Fibroblast of upper back skin (primary cell): ENCODE results near the gene UBA1.

Source experiments
- DNase-seq: peaks from one replicate; pipeline ENCODE4 v3.0.0-alpha.2; 2013

The UBA1 gene

DNA sequence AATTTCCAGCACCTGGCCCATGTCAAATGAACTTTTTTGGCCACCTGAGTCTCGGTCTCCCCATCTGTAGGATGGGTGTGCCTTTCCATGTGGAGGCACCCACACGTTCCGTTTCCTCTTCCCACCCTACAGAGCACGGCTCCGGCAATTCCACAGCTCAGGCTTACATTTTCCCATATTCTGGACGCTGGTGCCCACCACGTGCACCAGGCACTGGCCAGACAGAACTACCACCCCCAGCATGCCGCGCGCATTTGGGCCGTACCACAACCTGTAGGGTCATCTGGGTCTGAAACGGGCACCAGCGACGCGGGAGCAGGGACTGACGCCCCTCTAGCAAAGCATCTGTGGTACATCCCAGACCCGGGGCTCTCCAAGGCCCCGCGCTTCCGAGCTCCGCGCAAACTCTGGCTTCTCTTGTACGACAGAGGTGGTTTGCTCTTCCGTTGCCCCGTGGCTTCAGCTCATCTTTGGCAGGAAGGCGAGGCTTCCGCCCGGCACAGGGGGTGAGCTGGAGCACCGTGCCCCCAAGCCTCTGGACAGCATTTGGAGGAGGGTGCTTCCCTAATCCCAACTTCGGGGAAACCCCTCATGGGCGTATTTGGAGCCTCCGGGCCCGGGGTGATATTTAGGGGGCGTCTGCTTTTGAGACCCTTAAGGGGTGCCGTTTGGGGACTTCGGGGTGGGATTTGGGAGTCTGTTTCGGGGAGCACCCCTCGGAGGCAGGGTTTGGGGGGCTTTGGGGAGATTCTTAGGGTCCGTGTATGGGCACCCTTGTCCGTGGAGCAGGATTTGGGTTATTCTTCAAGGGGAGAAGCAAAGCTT is 3.0 kb upstream of the UBA1 start:
- peak; percentile 91 for DNase-seq

DNA sequence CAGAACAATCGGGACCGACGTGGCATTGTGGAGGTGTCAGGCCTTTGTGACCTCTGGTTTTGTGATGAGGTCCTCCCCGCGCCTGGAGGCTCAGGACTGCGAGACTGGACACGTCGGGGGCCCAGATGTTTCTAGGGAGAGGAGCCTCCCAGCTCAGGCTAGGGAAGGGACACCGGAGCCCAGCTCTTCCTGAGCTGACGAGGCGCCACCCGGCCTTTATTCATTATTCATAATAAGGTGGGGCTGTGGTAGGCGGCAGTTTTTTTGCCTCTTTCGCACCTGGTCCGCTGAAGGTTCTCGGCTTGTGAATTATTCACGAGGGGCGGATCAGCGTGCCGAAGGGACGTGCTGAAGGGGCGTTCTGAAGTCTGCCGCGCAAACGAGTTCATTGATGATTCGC is 2.3 kb upstream of the UBA1 start:
- no peak for DNase-seq

DNA sequence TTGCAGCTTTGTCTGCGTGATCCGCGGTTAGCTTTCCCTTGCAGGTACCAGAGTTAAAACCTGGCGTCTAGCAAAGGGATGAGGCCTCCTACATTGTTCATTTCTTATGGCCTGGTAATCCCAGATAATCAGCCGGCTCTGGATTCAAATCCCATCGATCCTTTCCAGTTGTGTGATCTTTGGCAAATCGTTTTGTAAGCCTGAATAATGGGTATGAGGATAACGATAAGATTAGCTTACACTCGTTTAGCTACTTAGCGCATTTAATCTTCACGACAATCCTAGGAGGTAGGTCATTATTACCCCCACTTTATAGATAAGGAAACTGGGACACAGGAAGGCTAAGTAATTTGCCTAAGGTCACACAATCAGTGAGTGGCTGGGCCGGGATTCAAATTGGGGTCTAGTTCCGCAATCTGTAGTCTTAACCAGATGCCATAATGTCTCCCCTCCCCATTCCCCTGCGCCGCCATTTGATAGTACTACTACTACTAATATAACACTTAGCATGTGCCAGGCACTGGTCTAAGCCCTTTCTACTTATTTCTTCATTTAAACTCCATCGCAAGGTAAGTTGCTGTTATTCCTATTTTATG is 1.7 kb upstream of the UBA1 start:
- no peak for DNase-seq

DNA sequence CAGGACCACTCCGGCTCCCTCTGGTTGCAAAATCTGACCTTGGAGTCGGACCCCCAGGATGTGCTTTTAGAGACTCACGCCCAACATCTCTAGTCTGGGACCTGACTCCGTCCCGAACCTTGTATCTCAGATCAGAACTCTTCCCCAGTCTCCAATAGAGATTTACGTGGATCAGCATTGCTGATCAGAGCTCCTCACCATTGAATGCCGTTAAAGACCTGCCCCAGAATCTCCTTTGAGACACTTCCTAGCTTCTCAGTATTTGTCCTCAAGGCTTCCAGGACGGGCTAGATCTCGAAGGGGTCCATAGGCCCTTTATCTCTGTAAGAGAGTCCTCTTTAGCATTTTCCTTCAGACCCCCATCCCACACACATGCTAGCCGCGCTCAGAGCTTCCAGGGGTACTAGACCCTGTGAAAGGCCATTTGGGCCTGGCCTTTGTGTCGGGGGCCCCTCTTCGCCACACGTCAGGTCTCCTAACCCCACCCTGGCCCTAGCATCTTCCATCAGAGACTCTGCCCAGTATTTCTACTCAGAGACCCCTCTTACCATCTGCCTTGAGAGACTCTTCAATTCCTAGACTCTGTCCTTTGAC is 662 bp downstream of the UBA1 start:
- DNase-seq: no peak

DNA sequence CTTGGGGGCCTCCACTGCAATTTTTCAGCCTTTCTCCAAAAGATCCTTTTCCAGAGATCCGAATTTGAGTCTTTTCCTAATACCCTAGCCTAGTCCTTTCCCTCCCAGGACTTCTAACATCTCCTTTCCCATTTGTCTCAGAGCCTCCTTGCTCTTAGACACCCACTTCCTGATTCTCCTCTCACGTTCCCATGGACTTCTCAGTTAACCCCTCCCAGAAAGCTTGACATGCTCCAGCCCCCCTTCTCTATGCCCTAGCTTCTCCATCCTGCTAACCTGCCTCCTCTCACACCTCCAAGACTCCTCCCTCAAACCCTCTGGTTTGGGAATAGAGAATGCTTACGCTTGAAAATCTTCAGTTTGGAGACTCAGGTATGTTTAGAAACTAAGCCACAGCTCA is 2.5 kb downstream of the UBA1 start:
- no peak for DNase-seq

DNA sequence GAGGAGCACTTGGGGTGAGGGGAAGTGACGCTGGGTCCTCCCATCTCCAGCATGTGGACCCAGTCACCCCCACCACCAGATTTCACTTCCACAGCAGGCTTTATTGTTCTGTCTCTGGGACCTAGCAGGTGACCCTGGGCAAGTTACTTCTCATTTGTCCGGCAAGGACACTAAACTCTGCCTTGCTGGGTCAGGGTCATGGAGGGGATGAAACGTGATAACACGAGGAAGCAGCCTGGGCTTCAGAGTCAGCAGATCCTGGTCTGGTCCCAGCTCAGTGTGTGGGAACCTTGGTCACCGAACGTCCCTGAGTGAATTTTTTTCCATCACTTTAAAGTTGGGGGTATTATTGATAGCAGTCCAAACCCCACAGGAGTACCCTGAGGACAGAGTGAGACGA is 3.9 kb downstream of the UBA1 start:
- DNase-seq: no peak

DNA sequence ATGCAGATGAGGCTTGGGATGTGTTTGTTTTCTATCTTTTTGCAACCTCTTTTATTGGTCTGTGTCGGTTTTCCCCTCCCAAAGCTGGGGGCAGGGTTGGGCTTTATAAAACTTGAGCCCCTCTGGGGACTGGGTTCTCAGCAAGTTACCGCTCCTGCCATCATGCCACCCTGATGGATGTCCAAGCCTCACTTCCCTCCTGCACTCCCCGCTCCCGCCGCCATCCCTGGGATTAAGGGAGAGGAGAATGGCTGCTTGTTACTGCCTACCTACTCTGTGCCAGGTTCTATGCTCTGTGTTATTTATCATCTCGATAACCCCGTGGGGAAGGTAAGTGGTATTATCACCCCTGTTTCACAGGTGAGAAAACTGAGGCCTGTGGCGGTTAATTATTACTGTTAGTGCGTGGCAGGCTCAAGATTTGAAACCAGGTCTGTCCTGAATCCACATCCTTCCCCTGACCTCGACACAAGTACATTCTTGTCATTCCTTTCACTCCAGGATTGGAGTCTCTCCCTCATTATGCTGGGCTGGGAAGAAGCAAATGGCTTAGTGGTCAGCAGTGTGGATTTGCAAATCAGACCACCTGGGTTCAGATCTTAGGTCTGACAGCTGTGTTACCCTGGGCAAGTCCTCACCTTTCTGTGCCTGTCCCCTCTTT is 4.5 kb downstream of the UBA1 start:
- DNase-seq: peak; percentile 49

DNA sequence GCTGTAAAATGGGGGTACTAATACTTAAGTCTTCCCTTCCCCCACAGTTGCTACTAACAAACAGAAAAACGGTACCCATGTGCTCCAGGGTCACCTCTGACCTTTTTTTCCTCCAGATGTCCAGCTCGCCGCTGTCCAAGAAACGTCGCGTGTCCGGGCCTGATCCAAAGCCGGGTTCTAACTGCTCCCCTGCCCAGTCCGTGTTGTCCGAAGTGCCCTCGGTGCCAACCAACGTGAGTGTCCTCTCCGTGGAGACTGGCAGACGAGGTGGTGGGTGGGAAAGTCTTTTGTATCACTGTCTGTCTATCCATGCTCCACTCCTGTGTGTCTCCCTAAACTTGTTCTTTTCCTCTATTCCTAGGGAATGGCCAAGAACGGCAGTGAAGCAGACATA is 5.1 kb downstream of the UBA1 start:
- no peak for DNase-seq

DNA sequence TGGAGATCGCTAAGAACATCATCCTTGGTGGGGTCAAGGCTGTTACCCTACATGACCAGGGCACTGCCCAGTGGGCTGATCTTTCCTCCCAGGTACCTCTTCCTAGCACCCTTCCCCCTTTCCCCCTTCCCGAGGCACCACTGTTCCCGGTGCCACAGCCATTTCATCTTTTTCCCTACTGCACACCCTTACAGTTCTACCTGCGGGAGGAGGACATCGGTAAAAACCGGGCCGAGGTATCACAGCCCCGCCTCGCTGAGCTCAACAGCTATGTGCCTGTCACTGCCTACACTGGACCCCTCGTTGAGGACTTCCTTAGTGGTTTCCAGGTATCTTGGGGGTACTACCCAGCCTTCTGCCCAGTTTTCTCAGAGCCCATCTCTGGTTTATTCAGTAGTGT is 5.7 kb downstream of the UBA1 start:
- DNase-seq: no peak

DNA sequence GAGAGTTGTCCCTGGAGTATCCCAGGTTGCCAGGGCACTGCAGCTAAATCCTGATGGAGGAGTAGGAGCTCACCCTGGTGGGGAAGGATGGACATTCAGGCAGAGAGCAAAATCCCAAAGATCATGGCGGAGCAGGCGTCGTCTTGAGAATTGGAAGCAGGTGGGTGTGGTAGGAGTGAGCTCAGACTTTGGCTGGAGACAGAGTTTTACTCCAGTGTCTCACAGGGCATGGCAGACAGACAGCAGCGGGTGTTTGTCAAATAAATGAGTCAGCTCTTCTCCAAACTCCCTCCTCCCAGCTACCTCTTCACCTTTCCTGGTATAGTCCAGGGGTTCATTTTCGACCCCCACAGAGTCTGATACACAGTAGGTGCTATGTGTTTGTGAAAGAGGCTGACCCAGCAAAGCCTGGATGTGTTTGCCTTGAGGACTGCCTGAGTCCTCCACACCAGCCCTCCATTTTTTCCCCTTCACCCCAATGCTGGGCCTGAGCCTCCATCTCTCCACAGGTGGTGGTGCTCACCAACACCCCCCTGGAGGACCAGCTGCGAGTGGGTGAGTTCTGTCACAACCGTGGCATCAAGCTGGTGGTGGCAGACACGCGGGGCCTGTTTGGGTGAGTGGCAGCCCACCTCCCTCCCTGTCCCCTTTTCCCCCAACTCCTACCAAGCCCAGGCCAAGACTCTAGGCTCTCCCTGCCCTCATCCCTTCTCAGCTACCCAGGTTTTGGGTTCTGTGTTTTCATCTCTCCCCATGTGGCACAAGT is 6.9 kb downstream of the UBA1 start:
- peak; percentile 55 for DNase-seq

DNA sequence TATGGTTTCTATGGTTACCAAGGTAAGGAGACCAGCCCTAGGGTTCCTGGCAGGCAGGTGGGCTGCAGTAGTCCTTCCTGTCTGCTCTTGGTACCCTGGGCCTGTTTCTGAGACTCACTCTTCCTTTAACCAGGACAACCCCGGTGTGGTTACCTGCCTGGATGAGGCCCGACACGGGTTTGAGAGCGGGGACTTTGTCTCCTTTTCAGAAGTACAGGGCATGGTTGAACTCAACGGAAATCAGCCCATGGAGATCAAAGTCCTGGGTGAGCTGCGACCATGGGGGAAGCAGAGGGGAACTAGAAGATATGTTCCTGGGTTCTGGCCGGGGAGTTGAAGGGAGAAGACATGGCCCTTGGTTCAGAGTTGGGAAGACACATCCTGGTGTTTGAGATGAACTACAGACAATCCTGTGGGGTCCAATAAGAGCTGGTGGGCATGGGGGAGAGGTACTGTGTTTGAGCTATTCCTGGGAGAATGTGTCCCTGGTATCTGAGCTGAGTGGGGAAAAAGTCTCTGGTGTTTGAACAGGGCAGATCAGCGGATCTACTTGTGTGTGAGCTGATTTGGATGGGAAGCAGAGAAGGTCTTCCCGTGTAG is 7.8 kb downstream of the UBA1 start:
- no peak for DNase-seq

DNA sequence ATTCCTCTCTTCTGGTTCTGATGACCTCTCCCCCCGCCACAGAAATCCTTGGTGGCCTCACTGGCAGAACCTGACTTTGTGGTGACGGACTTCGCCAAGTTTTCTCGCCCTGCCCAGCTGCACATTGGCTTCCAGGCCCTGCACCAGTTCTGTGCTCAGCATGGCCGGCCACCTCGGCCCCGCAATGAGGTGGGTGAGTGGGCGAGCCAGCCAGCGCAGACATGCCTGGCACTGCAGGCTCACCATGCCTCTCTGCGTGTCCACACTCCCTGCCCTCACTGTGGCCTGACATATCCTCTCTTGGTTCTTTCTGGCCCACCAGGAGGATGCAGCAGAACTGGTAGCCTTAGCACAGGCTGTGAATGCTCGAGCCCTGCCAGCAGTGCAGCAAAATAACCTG is 8.7 kb downstream of the UBA1 start:
- DNase-seq: no peak

DNA sequence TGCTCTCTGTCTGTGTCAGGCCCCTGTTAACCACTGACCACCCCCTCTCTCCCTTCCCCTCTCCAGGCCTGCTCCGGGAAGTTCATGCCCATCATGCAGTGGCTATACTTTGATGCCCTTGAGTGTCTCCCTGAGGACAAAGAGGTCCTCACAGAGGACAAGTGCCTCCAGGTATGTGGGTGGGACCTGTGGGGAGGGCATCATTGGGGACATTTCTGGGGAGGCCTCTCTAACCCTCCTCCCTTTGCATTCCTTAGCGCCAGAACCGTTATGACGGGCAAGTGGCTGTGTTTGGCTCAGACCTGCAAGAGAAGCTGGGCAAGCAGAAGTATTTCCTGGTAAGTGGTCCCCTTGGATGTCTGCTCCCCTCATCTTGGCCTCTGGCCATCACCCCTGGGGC is 9.2 kb downstream of the UBA1 start:
- DNase-seq: no peak

DNA sequence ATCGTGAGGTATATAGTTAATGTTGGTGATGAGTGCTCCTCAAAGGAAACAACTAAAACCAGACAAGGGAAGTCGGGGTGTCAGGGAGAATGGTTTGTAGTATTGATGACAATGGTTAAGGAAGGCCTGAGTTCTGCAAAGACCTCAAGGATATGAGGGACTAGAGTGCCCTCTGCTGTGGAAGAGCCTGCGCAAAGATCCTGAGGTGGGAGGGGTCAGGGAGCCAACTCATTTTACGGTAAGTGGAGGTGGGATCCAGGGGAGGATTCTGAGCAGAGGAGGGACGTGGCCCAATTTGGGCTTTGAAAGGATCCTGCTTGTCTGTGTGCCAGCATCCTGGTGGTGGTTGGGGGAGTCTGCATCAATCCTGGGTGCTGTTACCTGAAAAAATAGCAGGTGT is 11.3 kb downstream of the UBA1 start:
- DNase-seq: no peak

DNA sequence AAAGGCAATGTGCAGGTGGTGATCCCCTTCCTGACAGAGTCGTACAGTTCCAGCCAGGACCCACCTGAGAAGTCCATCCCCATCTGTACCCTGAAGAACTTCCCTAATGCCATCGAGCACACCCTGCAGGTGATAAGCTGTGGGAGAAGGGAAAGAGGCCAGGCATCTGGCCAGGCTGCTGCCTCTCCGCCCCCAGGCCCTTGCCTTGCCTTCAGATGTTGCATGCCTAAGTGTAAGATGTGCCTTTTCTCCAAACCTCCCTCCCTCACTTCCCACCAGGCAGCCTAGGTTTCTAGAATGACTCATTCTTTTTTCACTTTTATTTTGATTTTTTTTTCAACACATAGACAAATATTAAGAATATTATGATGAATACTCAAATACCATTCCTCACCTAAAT is 12.7 kb downstream of the UBA1 start:
- DNase-seq: no peak

DNA sequence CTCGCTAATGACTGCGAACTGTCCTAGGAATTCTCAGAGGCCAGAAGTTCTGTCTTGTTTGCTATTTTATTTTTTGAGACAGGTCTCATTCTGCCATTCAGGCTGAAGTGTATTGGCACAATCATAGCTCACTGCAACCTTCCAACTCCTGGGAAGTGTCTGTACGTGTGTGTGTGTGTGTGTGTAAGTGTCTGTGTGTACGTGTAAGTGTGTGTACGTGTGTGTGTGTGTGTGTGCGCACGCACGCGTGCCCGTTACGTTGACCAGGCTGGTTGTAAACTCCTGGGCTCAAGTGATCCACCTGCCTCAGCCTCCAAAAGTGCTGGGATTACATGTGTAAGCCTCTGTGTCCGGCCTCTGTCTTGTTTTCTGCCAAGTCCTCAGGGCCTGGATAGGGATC is 14.5 kb downstream of the UBA1 start:
- DNase-seq: no peak

DNA sequence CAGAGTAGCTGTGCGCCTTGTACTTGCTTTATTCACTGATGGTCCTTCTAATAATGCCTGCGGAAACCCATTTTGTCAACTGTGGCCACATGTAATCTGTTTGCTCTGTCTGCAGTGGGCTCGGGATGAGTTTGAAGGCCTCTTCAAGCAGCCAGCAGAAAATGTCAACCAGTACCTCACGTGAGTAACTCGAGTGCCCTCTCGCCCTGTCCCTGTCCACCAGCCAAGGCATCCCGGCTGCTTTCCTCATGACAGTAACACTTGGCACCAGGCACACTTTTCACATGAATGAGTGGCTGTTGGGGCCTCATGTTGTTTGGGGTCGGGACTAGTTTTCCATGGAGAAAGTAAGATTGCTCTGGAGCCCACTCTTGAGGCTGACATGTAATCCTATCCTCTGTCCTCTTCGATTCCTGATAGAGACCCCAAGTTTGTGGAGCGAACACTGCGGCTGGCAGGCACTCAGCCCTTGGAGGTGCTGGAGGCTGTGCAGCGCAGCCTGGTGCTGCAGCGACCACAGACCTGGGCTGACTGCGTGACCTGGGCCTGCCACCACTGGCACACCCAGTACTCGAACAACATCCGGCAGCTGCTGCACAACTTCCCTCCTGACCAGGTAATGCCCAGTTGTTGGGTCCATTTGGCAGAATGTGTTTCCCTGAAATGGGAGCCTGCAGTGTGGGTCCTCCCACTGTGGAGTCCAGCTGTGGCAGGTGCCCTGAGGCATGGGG is 16.0 kb downstream of the UBA1 start:
- no peak for DNase-seq

DNA sequence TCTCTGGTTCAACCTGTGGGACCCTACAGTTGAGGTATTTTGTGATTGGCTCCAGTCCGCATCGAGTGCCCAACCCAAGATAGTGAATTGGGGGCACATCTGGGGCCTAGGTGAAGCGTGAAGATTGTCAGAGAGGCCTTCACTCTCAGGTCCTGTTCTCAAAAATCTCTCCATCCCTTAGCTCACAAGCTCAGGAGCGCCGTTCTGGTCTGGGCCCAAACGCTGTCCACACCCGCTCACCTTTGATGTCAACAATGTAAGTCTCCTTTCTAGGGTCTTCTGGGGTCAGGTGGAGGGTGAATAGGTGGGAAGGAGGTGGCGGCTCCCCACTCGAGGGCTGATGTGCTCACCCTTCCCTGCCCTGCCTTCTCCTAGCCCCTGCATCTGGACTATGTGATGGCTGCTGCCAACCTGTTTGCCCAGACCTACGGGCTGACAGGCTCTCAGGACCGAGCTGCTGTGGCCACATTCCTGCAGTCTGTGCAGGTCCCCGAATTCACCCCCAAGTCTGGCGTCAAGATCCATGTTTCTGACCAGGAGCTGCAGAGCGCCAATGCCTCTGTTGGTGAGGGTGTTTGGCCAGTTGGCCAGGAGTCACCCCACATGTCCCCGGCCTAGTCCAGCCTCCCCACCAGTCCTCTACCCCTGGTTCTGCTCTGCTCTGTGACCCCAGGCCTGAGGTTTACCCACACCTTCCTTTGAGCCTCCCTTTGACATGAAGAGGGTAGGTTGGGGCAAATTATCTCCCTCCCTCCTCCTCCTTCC is 17.2 kb downstream of the UBA1 start:
- no peak for DNase-seq

DNA sequence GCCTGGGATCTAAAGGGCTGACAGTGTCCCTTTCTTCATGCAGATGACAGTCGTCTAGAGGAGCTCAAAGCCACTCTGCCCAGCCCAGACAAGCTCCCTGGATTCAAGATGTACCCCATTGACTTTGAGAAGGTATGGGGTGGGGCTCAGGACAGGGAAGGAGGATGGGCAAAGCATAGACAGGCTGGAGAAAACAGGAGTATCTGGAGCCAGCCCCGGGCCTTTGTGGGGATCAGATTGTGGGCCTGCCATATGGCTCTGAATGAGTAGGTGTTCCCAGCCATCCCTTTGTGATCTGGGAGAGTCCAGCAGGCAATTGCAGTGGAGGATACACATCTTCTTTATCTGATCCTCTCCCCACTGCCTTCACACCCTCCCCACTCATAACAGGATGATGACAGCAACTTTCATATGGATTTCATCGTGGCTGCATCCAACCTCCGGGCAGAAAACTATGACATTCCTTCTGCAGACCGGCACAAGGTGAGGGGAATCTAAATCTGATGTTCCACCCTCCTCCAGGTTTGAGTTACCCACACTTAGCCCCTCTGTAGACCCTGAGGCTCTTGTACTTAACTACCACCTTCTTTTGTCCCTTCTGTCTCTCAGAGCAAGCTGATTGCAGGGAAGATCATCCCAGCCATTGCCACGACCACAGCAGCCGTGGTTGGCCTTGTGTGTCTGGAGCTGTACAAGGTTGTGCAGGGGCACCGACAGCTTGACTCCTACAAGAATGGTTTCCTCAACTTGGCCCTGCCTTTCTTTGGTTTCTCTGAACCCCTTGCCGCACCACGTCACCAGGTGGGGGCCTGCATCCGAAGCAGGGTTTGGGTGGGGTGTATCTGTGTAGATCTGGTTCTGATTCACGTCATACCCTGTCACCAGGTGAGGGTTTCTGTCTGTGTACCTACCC is 19.0 kb downstream of the UBA1 start:
- DNase-seq: no peak

DNA sequence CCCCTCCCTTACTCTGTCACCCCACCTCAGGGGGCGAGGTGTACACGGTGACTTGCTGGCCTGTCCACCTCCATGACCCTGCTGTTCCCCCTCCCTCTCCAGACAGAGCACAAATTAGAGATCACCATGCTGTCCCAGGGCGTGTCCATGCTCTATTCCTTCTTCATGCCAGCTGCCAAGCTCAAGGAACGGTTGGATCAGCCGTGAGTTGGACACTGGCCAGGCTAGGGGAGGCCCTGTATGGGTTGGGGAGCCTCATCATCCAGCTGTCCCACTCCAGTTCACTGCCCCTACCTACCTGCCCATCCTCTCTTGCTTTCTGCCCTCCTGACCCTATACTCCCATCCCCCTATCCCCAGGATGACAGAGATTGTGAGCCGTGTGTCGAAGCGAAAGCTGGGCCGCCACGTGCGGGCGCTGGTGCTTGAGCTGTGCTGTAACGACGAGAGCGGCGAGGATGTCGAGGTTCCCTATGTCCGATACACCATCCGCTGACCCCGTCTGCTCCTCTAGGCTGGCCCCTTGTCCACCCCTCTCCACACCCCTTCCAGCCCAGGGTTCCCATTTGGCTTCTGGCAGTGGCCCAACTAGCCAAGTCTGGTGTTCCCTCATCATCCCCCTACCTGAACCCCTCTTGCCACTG is 20.9 kb downstream of the UBA1 start:
- no peak for DNase-seq
